Esophagus muscularis mucosa (tissue), 4 donors: ENCODE measurements around the gene PRLR.

ENCODE experiments used
- CTCF ChIP-seq, 3 experiments: fragments of 200-600 bp in 2 of 3; fragments of 450-650 bp in 1 of 3; sonication (generic) in 2 of 3; IDR thresholded peaks; one replicate each; pipeline ENCODE4 v1.5.1; 2017 to 2019; ENCODE audit warnings: antibody characterized with exemption in 3 of 3, mild to moderate bottlenecking in 2 of 3, moderate library complexity in 1 of 3
- EP300 ChIP-seq: sonication (generic); formaldehyde crosslinking; IDR thresholded peaks from one replicate; pipeline ENCODE4 v1.6.1; 2017; ENCODE audit warnings: antibody characterized with exemption
- POLR2A ChIP-seq: fragments of 450-650 bp; IDR thresholded peaks from one replicate; pipeline ENCODE4 v1.6.1; 2017; ENCODE audit warnings: antibody characterized with exemption, moderate library complexity, mild to moderate bottlenecking, low read depth
- POLR2AphosphoS5 ChIP-seq, 2 donors: sonication (generic); formaldehyde crosslinking; IDR thresholded peaks; one replicate each; pipeline ENCODE4 v1.6.1; 2017; ENCODE audit warnings: antibody characterized with exemption in 2 of 2

GRCh38 chr5:35213608-35214007 is 16.7 kb downstream of the PRLR start:
- TF ChIP-seq CTCF (IDR thresholded peaks at IDR 0.05) (no peak), POLR2AphosphoS5 (IDR thresholded peaks at IDR 0.05) (no peak), POLR2A (no peak), EP300 (no peak)
